Activated CD4-positive, alpha-beta T cell treated with anti-CD3 and anti-CD28 coated beads, Interleukin-2, Interleukin-4, amounts not matched to agents 100 ng/mL and 50 ng/mL, durations not matched to agents 16 hours and 8 hours (primary cell): ENCODE data around the gene OR1J1.

Source experiments
- DNase-seq: peaks from one replicate; pipeline ENCODE4 v3.0.0-alpha.2; 2020; ENCODE audit warnings: low spot score

Gene OR1J1, protein sequence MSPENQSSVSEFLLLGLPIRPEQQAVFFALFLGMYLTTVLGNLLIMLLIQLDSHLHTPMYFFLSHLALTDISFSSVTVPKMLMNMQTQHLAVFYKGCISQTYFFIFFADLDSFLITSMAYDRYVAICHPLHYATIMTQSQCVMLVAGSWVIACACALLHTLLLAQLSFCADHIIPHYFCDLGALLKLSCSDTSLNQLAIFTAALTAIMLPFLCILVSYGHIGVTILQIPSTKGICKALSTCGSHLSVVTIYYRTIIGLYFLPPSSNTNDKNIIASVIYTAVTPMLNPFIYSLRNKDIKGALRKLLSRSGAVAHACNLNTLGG

GRCh38 chr9:122477826-122478225 is at the start of gene OR1J1:
OR1J1 (minus strand) TSS chr9:122477926; CDS start chr9:122477926, 0 bp downstream.
- no peak for DNase-seq

DNA sequence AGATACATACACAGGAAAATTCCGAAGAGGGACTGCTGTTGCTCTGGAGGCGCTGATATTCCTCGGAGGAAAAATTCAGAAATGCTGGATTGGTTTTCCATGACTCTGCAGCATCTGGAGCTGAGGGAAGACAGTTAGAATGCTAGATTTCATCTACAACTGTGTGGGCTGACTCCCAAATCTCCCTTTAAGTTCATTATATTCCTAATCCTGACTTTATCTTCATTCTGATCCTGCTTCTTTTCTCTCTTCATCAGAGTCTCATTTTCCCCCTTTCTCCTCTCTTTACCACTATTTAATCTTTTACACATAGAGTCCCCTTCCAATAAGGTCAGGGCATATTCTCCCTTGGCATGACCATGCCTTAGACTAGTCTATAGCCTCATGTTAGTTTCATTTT is 49.5 kb upstream of the OR1J1 start, which contains the start of gene OR1N1:
OR1N1 (minus strand) TSS at position 101 of the 400 bp plus-strand sequence; CDS start at position 101, 0 bp downstream.
- no peak for DNase-seq

- DNase-seq, result no peak
These were observed 48.9 kb upstream of the OR1J1 start for GRCh38 chr9:122526602-122527001.

DNA sequence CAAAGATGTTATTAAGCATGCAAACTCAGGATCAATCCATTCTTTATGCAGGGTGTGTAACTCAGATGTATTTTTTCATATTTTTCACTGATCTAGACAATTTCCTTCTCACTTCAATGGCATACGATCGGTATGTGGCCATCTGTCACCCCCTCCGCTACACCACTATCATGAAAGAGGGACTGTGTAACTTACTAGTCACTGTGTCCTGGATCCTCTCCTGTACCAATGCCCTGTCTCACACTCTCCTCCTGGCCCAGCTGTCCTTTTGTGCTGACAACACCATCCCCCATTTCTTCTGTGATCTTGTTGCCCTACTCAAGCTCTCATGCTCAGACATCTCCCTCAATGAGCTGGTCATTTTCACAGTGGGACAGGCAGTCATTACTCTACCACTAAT is 41.6 kb upstream of the OR1J1 start:
- DNase-seq, result no peak

GRCh38 chr9:122518841-122519240 is 41.1 kb upstream of the OR1J1 start, which contains the start of gene OR1J4:
OR1J4 (plus strand) TSS chr9:122519141; CDS start chr9:122519141, 0 bp downstream.
- DNase-seq, result no peak

GRCh38 chr9:122518226-122518625 is 40.5 kb upstream of the OR1J1 start:
- DNase-seq, result no peak

DNA sequence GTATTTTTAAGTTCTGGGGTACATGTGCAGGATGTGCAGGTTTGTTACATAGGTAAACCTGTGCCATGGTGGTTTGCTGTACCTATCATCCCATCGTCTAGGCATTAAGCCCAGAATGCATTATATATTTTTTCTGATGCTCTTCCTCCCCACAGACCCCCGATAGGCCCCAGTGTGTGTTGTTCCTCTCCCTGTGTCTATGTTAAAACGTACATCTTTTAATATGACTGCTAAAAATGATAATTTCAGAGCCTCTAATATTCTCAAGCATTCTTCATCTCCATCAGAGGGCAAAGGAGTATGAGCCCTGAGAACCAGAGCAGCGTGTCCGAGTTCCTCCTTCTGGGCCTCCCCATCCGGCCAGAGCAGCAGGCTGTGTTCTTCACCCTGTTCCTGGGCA is 32.8 kb upstream of the OR1J1 start, which contains the start of gene OR1J2:
OR1J2 (plus strand) TSS at position 301 of the 400 bp plus-strand sequence; CDS start at position 301, 0 bp downstream.
- DNase-seq, result no peak

GRCh38 chr9:122506964-122507363 is 29.2 kb upstream of the OR1J1 start:
- no peak for DNase-seq

GRCh38 chr9:122498883-122499288 is 21.2 kb upstream of the OR1J1 start:
- peak; percentile 48 for DNase-seq

DNA sequence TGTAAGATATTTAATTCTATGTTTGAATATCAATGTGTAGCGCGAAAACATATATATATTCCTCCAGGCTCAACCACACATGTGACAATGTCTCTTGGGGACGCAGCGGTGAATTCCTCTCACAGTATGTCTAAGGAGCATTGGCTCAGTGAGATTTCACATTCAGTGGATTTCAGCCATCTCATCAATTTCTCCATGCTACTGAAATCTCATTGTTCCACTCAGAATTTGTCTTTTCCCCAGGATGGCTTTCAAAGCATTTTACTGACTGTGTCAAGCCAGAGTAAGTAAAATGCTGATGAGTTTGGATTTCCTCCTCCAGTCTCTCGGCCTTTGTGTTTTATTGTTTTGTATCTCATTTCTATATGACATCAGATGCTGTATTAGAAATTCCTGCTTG is 1.3 kb upstream of the OR1J1 start:
- DNase-seq, result no peak

DNA sequence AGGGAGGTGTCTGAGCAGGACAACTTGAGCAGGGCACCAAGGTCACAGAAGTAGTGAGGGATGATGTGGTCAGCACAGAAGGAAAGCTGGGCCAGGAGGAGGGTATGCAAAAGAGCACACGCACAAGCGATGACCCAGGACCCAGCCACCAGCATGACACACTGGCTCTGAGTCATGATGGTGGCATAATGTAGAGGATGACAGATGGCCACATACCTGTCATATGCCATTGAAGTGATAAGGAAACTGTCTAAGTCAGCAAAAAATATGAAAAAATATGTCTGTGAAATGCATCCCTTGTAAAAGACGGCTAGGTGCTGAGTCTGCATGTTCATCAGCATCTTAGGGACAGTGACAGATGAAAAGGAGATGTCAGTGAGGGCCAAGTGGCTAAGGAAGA is 380 bp downstream of the OR1J1 start:
- DNase-seq, result no peak

GRCh38 chr9:122475717-122476116 is 2.0 kb downstream of the OR1J1 start:
- DNase-seq, result no peak

DNA sequence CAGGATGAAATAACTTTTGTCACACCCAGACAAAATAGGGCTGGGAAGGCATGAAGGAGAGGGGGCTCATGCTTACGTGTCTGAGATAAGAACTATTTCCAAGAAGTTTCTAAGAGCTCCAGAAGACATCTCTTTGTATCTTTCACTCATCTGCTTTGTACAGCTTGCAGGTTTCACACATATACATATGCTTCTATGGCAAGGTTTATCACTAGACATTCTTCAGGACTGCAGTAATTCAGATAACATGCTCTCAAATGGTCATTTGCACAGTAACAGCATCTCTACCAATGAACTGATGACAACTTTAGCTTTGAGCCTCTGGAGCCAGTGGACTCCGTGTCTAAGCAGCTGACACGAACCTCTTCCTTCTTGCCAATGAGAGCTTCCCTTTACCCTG is 3.2 kb downstream of the OR1J1 start:
- DNase-seq, result no peak

DNA sequence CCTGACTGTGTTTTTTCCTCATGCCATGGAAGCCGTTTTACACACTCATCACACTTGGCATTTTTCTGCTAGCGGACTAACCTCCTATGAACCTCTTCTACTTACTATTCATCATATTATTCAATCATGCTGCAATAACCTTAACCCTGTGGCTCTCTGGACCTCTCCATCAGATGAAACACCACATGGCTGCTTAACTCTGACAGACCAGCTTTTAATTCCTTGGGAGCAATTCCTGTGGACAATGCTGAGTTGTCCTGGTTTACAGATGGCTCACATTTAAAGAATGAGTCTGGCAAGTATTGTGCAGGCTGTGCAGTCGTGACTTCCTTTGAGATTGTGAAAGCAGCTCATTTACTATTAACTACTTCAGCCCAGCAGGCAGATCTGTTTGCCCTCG is 9.0 kb downstream of the OR1J1 start:
- DNase-seq, result no peak

DNA sequence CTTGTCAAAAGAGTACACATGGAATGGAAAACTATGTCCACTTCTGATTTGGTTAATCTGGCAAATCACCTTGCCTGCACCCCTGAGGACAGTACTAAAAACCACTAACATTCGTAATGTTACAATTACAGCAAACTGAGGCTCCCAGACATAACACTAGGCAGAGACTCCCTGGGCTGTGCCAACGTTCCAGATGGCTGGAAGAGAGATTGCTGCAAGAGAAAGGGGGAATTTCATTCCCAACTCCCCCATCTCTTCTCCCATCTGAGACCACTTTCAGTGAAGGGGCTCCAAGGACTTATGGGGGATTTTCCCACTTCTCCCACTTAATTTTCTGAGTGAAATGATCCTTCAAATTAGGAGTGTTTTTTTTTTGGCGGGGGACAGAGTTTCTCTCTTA is 11.3 kb downstream of the OR1J1 start:
- DNase-seq, result no peak

- peak; percentile 72 for DNase-seq
These were observed 12.8 kb downstream of the OR1J1 start for GRCh38 chr9:122464633-122465567.

- peak; percentile 4 for DNase-seq
These were observed 13.7 kb downstream of the OR1J1 start for GRCh38 chr9:122463828-122464632.

- DNase-seq, result no peak
These were observed 19.9 kb downstream of the OR1J1 start for GRCh38 chr9:122457787-122458186.

DNA sequence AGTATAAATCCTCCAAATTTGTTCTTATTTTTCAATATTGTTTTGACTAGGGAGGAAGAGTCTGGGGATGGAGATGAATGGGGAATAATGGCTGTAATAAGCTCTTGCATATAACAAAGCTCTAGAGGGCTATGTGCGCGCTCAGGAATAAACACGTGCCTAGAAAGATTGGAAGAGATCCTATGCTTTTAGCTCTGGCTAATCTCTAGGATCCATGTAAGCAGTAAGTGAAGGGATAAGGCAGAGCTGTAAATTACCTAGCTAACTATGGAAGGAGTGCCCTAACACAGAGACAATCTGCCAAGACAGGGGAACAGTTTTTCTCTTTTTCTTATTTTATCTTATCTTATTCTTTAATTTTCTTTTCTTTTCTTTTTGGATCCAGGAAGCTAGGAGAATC is 21.6 kb downstream of the OR1J1 start:
- no peak for DNase-seq

- DNase-seq, result no peak
These were observed 24.0 kb downstream of the OR1J1 start for GRCh38 chr9:122453677-122454135.

GRCh38 chr9:122446819-122447484 is 30.8 kb downstream of the OR1J1 start:
- no peak for DNase-seq
